Activated CD4-positive, alpha-beta memory T cell treated with anti-CD3 and anti-CD28 coated beads, Interleukin-2, amount 10 ng/mL, durations not matched to agents 7 days and 5 days (primary cell): ENCODE data around the gene MX2. TPM values are rescaled to one million over a fixed set of nuclear protein-coding genes. Genes with fewer than 3 reads are reported as not detected.

Experiments
- total RNA-seq, 2 experiments: library from RNA; stranded (reverse); gene quantifications; one replicate each; pipeline ENCODE4 v1.2.3, GENCODE V29; 2021

Gene MX2
- total RNA-seq, 2 experiments from 2014 or later, result 167 to 171 TPM

Other genes starting within 250 kb of the MX2 start
- 1 to 10 TPM; 2.0 to 2.2 TPM for gene BACE2, start 193.9 kb upstream of the MX2 start, total RNA-seq
- gene FAM3B, start 45.2 kb upstream of the MX2 start, total RNA-seq, result not detected
- gene MX1, start 64.2 kb downstream of the MX2 start, total RNA-seq, result 100 to 1,000 TPM; 682 to 702 TPM
- not detected for gene TMPRSS2, start 146.1 kb downstream of the MX2 start, total RNA-seq